HG03064 (cell line): ENCODE data around the gene ZBTB4.
A peak's percentile ranks its signal among the peaks of the same experiment; 100 is the strongest.

ENCODE experiments used
- ATAC-seq: cut with Tn5 transposase; IDR thresholded peaks from one replicate; pipeline ENCODE4 v1.9.1; 2021; ENCODE audit warnings: low read depth; ENCODE audit not compliant: unreplicated experiment

Gene ZBTB4

GRCh38 chr17:7444682-7445618 is 34.5 kb downstream of the ZBTB4 start, which contains the start of gene CHRNB1:
CHRNB1 (plus strand) TSS chr17:7445061; CDS start chr17:7445128, 67 bp downstream.
- no peak for ATAC-seq

GRCh38 chr17:7443499-7444485 is 35.6 kb downstream of the ZBTB4 start:
- no peak for ATAC-seq

GRCh38 chr17:7442142-7442541 is 37.3 kb downstream of the ZBTB4 start:
- ATAC-seq, result no peak

- ATAC-seq, result no peak
These were observed 38.2 kb downstream of the ZBTB4 start for GRCh38 chr17:7441266-7441665.

- no peak for ATAC-seq
These were observed 38.6 kb downstream of the ZBTB4 start for GRCh38 chr17:7440834-7441195.

DNA sequence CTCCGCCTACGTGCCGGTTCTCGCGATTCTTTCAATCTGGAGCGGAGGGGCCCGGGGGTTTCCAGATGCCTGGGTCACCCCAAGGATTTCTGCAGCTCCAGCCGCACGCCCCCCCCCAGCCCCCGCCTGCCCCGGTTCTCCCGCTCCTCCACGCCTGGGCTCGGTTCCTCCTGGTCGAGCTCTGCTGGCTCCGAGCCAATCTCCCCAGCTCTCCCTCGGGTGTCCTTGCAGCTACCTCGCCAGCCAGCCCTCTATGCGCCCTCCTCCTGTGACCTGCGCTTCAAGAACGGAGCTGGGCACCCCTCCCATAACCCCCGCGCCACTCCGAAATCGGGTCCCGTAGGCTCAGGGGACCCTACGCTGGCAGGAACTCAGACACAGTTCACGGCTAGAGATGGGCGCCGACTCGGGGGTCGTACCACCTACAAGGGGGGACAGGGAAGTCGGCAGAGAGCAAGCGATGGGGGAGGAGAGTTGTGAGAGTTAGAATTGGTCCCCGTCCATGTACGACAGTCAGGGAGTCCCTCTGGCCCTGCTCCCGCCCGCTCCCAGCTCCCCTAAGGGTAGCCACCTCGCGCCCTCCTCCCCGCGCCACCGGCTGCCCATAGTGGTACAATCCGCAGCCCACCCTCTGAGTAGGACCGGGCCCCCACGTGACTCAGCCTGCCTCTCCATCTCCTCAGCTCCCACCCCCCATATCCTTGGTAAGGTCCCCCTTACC is 39.2 kb downstream of the ZBTB4 start:
- no peak for ATAC-seq

DNA sequence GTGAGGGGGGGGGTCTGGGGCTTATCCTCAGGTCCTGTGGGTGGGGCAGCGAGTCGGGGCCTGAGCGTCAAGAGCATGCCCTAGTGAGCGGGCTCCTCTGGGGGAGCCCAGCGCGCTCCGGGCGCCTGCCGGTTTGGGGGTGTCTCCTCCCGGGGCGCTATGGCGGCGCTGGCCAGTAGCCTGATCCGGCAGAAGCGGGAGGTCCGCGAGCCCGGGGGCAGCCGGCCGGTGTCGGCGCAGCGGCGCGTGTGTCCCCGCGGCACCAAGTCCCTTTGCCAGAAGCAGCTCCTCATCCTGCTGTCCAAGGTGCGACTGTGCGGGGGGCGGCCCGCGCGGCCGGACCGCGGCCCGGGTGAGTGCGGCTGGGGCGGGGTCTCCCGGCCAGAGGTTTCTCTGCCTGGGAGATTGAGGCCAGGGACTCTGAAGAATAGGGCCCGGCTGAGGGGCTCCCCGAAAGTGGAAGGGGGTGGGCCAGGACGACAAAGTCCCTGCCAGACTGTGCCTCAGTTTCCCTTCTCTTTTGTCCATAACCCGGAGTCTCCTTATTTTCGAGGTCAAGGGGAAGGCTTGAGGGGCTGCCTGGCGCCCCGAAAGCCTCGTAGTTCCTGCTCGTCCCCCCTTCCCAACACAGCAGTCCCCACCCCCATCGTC is 39.8 kb downstream of the ZBTB4 start, which contains the start of gene FGF11:
Gene FGF11, plus strand, starts transcription at position 51 of the 651 bp plus-strand sequence. Its CDS starts 109 bp downstream, at position 160.
- no peak for ATAC-seq

DNA sequence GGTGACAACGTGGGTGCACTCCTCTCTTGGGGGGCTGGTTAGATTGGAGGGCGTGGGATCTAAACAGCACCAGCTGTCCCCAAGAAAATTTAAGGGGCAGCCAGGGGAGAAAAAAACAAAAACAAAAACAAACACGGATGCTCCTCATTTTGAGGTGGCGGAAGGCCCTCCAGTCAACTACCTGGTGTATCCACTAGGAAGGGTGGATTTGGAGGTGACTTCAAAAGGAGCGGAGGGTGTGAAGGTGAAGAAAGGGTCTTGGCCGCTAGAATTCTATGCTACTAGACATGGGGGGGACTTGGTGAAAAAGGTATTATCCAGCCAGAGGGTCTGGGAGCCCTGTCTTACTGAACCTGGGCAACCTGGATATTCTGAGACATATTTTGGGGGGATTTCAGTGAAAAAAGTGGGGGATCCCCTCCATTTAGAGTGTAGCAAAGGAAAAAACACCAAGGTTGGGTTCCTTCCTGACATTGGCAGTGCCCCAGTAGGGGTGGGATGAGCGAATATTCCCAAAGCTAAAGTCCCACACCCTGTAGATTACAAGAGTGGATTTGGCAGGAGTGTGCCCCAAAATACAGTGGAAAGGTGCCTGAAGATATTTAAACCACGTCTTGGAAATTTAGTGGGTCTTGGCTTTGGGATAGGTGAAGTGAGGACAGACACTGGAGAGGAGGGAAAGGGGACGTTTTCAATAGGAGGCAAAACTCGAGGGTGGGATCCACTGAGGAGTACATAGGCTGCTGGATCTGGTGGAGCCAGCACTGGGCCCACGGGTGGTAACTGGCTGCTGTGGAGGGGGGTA is 40.6 kb downstream of the ZBTB4 start:
- no peak for ATAC-seq

DNA sequence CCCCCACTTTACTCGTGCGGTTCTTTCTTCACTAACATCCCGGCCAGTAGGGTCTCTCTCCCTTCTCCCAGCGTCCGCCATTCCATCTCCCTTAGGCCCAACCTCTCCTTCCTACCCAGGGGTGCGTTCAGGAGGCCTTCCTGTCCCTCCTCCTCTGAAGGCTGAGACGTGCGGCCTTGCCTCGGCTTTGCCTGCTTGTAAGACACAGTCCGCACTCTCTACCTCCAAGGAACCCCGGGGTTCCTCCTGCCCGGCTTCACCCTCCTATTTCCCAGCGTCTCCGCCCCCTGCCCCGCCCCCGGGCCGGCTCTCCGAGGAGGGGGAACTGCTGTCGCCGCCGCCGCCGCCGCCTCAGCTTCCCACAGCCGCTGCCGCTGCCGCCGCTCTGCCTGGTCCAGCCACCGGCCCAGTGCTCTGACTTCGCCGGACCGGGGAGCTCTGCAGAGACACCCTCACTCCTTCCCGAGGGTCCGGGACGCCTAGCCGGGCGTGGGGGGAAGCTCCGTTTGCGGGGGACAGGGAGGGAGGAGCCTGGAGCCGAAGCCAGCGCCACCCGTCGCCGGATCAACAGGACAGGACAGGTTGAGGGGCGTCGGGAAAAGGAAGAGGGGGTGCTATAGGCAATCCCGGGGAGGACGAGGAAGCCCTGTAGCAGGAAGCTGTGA is 41.3 kb downstream of the ZBTB4 start:
- ATAC-seq, result no peak

- no peak for ATAC-seq
These were observed 42.0 kb downstream of the ZBTB4 start for GRCh38 chr17:7437369-7437863.

- no peak for ATAC-seq
These were observed 42.7 kb downstream of the ZBTB4 start for GRCh38 chr17:7436556-7437368.

DNA sequence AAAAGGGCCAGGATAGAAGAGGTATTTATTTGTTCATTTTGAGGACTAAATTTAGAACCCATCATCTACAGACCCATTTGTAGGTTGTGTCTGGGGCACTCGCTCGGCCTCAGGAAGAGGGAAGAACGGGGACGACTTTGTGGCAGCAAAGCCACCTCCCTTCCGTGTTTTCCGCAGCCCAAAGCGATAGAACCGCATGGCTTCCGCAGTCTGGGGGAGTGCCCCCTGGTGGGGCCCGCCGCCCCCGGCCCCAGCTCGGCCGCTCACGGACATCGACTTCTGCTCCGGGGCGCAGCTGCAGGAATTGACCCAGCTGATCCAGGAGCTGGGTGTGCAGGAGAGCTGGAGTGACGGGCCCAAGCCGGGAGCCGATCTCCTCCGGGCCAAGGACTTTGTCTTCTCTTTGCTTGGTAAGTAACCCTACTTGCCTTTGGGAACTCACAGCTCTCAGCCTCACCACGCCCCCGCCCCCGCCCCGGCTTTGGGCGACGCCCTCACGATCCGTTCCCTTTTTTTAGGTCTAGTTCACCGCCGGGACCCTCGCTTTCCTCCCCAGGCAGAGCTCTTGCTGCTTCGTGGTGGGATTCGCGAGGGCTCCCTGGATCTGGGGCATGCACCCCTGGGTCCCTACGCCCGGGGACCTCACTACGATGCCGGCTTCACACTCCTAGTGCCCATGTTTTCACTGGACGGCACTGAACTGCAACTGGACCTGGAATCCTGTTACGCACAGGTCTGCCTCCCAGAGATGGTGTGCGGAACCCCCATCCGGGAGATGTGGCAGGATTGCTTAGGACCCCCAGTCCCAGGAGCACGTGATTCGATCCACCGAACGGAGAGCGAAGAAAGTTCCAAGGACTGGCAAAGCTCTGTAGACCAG is 43.5 kb downstream of the ZBTB4 start:
- peak; percentile 9 for ATAC-seq

DNA sequence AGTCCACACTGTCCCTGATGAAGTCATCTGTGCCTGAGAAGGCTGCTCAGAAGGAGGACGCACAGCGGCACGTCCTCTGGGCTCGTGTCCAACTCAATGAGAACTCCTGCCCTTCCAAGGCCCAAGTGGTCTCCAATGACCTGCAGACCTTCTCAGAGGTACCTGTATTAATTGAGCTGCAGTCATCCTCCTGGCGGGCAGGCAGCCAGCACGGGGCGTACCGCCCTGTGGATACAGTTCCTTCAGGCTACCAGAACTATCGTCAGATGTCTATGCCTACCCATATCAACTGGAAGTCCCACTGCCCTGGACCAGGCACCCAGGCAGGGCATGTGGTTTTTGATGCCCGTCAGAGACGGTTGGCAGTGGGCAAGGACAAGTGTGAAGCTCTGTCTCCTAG is 47.1 kb downstream of the ZBTB4 start:
- ATAC-seq, result no peak

DNA sequence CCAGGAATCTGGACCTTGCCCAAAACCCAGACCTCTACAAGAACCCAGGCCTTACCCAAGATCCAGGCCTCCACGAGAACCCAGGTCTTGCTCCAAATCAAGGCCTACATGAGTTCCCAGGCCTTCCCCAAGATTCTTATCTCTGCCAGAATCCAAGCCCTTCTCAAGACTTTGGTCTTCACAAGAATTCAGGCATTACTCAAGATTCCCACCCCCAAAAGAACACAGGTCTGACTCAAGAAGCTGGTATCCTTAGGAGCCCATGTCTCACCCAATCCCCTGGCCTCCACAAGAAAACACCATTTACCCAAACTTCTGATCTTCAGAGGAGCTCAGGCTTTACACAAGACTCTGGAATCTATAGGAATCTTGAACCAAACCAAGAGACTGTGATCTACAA is 48.2 kb downstream of the ZBTB4 start:
- ATAC-seq, result no peak

- ATAC-seq, result no peak
These were observed 49.7 kb downstream of the ZBTB4 start for GRCh38 chr17:7429722-7430121.

- ATAC-seq, result no peak
These were observed 50.9 kb downstream of the ZBTB4 start, which contains the start of gene SPEM3 for GRCh38 chr17:7428557-7428956. SPEM3 (plus strand) TSS chr17:7428857; CDS start chr17:7428903, 46 bp downstream.
